Stimulated activated CD8-positive, alpha-beta memory T cell treated with anti-CD3 and anti-CD28 coated beads, Interleukin-7, amount 100 ng/mL, for 1 hour (primary cell): ENCODE measurements around the gene CD84.
"Not testable (repeated sequence)": the region's sequence is repeated elsewhere in the genome, so short reads cannot be mapped to it uniquely, and the experiment has no call there.

Experiments used
- DNase-seq, 2 donors: peaks; one replicate each; pipeline ENCODE4 v3.0.0-alpha.2; 2020; ENCODE audit warnings: low read depth in 2 of 2

The CD84 gene

DNA sequence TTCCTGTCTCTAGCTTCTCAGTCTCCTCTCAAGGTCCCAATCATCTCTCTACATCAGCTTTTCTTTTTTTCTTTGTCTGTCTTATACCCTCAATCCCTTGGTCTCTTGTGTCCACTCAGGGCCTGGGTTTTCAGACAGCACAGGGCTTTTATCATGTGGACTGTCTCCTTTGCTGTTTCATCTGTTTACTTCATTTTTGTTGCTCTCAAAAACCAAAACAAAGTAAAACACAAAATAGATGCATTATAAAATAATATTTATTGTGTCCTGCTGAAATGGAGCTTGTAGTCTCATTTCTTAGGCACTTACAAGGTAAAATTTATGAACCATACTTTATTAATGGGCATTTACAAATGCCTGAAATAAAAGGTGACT lies 38.5 kb downstream of the CD84 start:
- no peak for DNase-seq

DNA sequence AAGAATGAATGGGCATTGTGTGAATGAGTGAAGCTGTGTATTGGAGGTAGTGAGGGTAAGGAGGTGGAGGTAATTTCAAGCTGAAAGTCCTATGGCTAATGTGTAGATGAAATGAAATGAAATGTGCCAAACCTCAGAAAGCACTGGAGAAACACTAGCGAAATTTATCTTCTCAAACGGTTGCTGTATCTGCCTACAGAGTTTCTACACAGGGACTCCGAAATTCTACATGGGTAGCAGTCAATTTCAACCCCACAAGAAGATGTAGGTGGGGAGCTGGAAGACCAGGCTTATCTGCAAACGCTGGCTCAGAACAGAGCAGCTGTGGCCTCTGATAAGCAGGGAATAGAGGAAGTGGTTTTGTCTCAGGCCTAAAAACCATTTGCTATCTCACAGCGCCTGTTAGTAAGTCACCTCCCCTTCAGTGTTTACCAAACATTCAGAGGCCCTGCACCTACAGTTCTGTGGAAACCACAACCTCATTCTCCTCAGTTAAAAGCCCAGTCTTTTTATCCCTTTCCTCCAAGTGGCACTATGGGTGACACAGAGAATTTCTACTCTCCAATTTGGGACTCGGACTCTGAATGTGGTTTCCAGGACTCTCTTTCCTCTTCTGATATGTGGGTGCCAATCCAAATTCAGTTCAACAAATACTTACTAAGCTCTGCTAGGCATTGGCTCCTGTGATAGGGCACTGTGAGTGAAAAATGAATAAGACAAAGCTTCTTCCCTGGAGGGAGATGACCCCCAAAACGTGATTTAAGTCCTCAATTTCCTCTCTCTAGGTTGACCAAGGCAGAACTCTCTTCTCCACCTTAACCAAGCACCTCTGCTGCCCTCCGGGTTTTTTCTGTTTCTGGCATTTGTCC lies 39.1 kb downstream of the CD84 start:
- peak; percentile 19 to 24 for DNase-seq

DNA sequence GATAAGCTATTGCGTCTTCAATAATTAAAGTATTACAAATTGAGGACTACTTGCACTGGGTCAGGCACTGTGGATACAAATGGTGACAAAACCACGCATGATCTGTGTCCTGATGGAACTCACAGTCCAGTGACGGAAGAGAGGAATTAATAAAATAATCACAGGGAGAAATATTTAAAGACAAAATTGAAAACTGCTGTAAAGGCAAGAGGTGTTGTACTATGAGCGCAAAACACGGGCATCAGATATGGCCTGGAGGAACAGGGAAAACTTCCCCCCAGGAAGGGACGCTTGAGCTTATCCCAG lies 39.7 kb downstream of the CD84 start:
- DNase-seq: no peak

DNA sequence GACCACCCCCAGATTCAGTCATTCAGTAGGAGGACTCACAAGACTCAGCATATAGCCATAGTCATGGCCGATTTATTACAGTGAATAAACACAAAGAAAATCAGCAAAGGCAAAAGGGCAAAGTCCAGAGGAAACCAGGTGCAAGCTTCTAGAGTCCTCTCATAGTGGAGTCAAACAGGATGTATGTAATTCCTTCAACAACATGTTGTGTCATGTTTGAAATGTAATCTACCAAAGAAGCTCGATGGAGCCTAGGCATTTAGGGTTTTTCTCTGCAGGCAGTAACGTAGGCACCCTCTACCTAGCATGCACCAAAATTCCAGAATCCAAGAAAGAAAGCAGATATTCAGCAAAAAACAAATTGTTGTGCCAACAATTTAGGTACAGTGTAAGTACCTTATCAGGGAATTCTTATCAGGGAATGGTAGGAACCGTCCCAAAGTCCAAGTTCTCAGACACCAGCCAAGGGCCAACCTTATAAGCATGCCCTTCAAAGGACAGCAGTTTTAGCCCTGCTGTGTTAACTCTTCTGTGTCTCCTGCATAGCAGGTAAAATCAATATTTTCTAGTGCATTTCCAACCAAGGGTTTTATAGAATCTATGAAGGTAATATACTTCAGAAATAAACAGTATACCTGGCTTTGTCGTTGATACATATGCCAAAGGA lies 40.2 kb downstream of the CD84 start:
- no peak for DNase-seq

GRCh38 chr1:160537714-160538665 lies 41.3 kb downstream of the CD84 start:
- DNase-seq: no peak

- no peak for DNase-seq
These were observed 44.3 kb downstream of the CD84 start for GRCh38 chr1:160534823-160535605.

DNA sequence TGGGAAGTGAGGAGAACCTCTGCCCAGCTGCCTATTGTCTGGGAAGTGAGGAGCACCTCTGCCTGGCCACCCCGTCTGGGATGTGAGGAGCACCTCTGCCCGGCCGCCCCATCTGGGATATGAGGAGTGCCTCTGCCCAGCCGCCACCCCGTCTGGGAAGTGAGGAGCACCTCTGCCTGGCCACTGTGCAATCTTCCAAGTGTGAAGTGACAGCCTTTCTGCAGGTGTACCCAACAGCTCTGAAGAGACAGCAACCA lies 46.8 kb downstream of the CD84 start:
- not testable (repeated sequence) for DNase-seq

DNA sequence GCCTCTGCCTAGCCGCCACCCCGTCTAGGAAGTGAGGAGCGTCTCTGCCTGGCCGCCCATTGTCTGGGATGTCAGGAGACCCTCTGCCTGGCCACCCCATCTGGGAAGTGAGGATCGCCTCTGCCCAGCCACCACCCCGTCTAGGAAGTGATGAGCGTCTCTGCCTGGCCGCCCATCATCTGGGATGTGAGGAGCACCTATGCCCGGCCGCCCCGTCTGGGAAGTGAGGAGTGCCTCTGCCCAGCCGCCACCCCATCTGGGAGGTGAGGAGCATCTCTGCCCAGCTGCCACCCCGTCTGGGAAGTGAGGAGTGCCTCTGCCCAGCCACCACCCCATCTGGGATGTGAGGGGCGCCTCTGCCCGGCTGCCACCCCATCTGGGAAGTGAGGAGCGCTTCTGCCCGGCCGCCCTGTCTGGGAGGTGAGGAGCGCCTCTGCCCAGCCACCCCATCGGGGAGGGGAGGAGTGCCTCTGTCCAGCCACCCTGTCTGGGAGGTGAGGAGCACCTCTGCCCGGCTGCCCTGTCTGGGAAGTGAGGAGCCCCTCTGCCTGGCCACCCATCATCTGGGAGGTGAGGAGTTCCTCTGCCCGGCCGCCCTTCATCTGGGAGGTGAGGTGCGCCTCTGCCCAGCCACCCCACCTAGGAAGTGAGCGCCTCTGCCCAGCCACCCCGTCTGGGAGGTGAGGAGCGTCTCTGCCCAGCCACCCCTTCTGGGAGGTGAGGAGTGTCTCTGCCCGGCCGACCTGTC lies 47.3 kb downstream of the CD84 start:
- DNase-seq: not testable (repeated sequence)

DNA sequence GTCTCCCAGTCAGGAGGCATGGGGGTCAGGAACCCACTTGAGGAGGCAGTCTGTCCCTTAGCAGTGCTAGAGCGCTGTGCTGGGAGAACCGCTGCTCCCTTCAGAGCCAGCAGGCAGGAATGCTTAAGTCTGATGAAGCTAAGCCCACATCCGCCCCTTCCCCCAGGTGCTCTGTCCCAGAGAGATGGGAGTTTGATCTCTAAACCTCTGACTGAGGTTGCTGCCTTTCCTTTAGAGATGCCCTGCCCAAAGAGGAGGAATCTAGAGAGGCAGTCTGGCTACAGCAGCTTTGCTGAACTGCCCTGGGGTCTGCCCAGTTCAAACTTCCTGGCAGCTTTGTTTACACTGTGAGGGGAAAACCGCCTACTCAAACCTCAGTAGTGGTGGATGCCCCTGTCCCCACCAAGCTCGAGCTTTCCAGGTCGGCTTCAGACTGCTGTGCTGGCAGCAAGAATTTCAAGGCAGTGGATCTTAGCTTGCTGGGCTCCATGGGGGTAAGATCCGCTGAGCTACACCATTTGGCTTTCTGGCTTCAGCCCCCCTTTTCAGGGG lies 49.8 kb downstream of the CD84 start:
- not testable (repeated sequence) for DNase-seq

- not testable (repeated sequence) for DNase-seq
These were observed 55.5 kb downstream of the CD84 start for GRCh38 chr1:160523789-160524188.

- no peak for DNase-seq
These were observed 56.5 kb downstream of the CD84 start, which contains the start of gene SLAMF6 for GRCh38 chr1:160522622-160523345. TSS of gene SLAMF6 (minus strand) at chr1:160523255. CDS start at chr1:160523192, 63 bp downstream.

- no peak for DNase-seq
These were observed 57.2 kb downstream of the CD84 start for GRCh38 chr1:160522136-160522535.

- DNase-seq: no peak
These were observed 57.7 kb downstream of the CD84 start for GRCh38 chr1:160521554-160521953.

GRCh38 chr1:160520999-160521398 lies 58.3 kb downstream of the CD84 start:
- DNase-seq: no peak

DNA sequence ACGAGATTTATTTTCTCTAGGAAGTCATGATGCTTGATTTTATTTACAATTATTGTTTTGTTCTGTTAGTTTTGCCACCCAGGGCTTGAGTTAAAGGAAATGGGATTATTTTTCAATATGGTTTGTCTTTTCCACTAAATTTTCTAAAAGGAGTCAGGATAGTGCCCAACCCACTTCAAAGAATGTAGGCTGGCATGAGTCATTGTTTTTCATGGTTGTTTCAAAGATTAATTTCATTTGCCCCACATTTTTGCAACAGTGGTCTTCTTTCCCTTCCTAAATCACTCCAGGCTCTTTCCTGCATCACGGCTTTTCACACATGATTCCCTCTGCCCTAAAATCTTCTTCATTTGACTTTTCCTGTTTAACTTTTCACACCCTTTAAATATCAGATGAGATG lies 58.7 kb downstream of the CD84 start:
- DNase-seq: no peak

DNA sequence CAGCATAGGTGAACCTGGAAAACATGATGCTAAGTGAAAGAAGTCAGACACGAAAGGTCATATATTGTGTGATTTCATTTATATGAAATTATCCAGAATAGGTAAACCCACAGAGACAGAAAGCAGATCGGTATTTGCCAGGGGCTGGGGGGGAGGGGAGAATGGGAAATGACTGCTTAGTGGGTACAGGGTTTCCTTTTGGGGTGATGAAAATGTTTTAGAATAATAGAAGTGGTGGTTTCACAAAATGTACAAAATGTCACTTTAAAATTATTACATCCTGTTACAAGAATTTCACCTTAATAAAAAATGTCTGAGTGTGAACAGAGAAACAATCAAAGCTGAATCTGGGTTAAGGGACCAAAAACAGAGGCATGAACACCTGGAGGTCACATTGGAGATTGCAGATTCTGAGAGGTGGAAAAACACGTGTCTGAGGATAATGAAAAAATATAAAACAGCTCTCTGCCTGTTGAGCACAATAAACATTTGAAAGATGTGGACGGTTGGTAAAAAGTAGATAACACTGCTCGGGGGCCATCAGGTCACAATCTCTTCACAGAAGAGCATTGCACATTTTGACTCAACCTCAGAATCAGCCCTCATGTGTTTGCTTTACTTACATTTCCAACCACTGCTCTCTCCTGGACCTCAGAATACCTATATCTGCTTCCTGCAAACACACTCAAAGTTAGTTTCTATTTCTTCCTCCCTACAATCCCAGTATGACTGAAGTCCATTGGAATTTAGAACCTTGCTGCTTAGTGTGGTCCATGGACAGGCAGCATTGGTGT lies 59.5 kb downstream of the CD84 start:
- DNase-seq: no peak

DNA sequence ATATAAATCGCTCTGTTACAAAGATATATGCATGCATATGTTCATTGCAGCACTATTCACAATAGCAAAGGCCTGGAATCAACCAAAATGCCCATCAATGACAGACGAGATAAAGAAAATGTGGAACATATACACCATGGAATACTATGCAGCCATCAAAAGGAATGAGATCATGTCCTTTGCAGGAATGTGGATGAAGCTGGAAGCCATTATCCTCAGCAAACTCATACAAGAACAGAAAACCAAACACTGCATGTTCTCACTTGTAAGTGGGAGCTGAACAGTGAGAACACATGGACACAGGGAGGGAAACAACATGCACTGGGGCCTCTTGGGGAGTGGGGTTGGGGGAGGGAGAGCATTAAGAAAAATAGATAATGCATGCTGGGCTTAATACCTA lies 61.8 kb downstream of the CD84 start:
- not testable (repeated sequence) for DNase-seq

- DNase-seq: not testable (repeated sequence)
These were observed 63.4 kb downstream of the CD84 start for GRCh38 chr1:160515908-160516307.

DNA sequence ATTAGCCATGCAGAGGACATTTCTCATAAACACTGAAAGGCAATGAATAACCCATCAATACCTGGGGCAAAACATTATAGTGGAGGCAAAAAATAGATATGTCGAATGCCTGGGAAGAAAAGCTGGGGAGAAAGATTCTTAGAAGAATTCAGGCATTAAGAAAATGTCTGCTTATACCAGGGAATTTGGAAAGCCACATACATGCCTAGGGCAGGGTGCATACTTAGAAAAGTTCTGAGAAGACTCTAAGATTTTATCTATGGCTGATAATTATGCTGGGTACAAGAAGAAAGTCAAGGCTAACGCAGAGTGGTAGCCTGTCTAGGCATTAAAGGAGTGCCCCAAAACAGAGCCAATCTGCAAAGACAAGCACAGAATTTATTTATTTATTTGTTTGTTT lies 74.6 kb downstream of the CD84 start:
- no peak for DNase-seq
